DOHH2 (cell line): ENCODE measurements around the gene NEURL1.

Experiments
- CTCF ChIP-seq: fragments of 200-600 bp; sonication (generic); IDR thresholded peaks from one replicate; pipeline ENCODE4 v1.5.1; 2014; ENCODE audit warnings: antibody characterized with exemption, mild to moderate bottlenecking, low read depth, low read length; ENCODE audit not compliant: poor library complexity, severe bottlenecking
- EZH2phosphoT487 ChIP-seq: fragments of 200-600 bp; sonication (generic); IDR thresholded peaks from 2 replicates; pipeline ENCODE4 v1.6.1; 2017; ENCODE audit warnings: borderline replicate concordance, mild to moderate bottlenecking, antibody characterized with exemption, low read length, moderate library complexity, mixed read lengths

GRCh38 chr10:103491729-103492364, 1.7 kb upstream of the NEURL1 start:
- TF ChIP-seq CTCF (no peak), EZH2phosphoT487 (no peak)
